ENCODE measurements around the gene EPHB6. TPM values are rescaled to one million over a fixed set of nuclear protein-coding genes. Genes with fewer than 3 reads are reported as not detected.

The EPHB6 gene
- total and polyA plus RNA-seq, 10 of the 15 experiments (the other 5 are each of a cell fraction or from before 2014, with no cell fraction given), result 0.06 to 1.3 (median 0.37) TPM; not detected in 2

GRCh38 chr7:142892951-142893350 lies 38.1 kb downstream of the EPHB6 start:
- intact Hi-C loops (cut with micrococcal nuclease; ENCODE audit: unreplicated experiment) (no loop called here), in situ Hi-C loops (cut with MboI) (no loop called here)
- Histone ChIP-seq H3K9ac (ENCODE audit: control insufficient read depth, insufficient read depth, low read length) (no peak overlapping the region), H3K27ac (ENCODE audit: control insufficient read depth, insufficient read depth) (no peak overlapping the region), H3K4me1 (ENCODE audit: control insufficient read depth, insufficient read depth, low read length) (no peaks in the 10 kb centered on the region), H3K9me3 (replicated peaks; ENCODE audit: control insufficient read depth, insufficient read depth, low read length) (no peaks in the 10 kb centered on the region), H3K4me3 (no peak overlapping the region), H4K20me1 (ENCODE audit: control insufficient read depth, insufficient read depth) (no peaks in the 10 kb centered on the region), H3K4me2 (ENCODE audit: control insufficient read depth, insufficient read depth) (no peak overlapping the region), H3K79me2 (ENCODE audit: control insufficient read depth, insufficient read depth, low read length) (no peaks in the 10 kb centered on the region), H3K27me3 (replicated peaks in 1 of 2; ENCODE audit: control insufficient read depth in 2 of 2, insufficient read depth in 2 of 2, low read length in 1 of 2) (peaks cover 0 to 3% of the 10 kb centered on the region in 2 experiments; a peak in 3 of 4 replicates), H2AFZ (ENCODE audit: control insufficient read depth, low read depth, low read length) (no peak overlapping the region), H3K36me3 (ENCODE audit: control insufficient read depth in 2 of 2, insufficient read depth in 2 of 2, low read length in 1 of 2) (no peaks in the 10 kb centered on the region)
- ChIA-PET RAD21 (ENCODE audit: unreplicated experiment) (no interaction called here), POLR2A (no interaction called here), SMC1A (ENCODE audit: uncharacterized antibody, unreplicated experiment) (no interaction called here), CTCF (interaction anchor here (0.5 to 1.5 kb wide), 3 partner anchors 12 to 239 kb away, joined by 3 read pairs; no protein-coding TSS in a partner anchor)
- no TSS peak for BruUV-seq (replicated peaks)
- FAIRE-seq (no peak), DNase-seq (ENCODE audit: low read depth, low spot score) (no peak), ATAC-seq (no peak)
- WGBS (ENCODE audit: insufficient coverage, insufficient replicate concordance, low lambda C conversion rate, missing lambda C conversion rate), result 20% methylated on average over 5 of the region's 5 CpGs
- TF ChIP-seq JUND (IDR thresholded peaks at IDR 0.05; ENCODE audit: low read depth, low read length) (no peak), YY1 (IDR thresholded peaks at IDR 0.05; ENCODE audit: low read depth, low read length) (no peak), CEBPB (IDR thresholded peaks at IDR 0.05; ENCODE audit: borderline replicate concordance in 1 of 2, low read depth in 2 of 2, low read length in 2 of 2) (no peak), BACH1 (IDR thresholded peaks at IDR 0.05; ENCODE audit: borderline replicate concordance) (no peak), GATAD2B (conservative IDR thresholded peaks at IDR 0.05; ENCODE audit: low read depth) (no peak), RFX5 (IDR thresholded peaks at IDR 0.05; ENCODE audit: low read depth, low read length) (no peak), SPI1 (IDR thresholded peaks at IDR 0.05; ENCODE audit: borderline replicate concordance, insufficient read depth, low read depth, low read length) (no peak), CUX1 (IDR thresholded peaks at IDR 0.05; ENCODE audit: insufficient replicate concordance, low read depth, low read length) (no peak), CHD4 (IDR thresholded peaks at IDR 0.05) (no peak), SREBF1 (IDR thresholded peaks at IDR 0.05; ENCODE audit: low read length) (no peak), ETV6 (conservative IDR thresholded peaks at IDR 0.05 in 1 of 2, IDR thresholded peaks at IDR 0.05 in 1 of 2; ENCODE audit: borderline replicate concordance in 1 of 2, low read depth in 1 of 2) (no peak), NRF1 (conservative IDR thresholded peaks at IDR 0.05; ENCODE audit: low read depth, low read length) (no peak), KDM1A (IDR thresholded peaks at IDR 0.05; ENCODE audit: borderline replicate concordance) (no peak), NFIC (IDR thresholded peaks at IDR 0.05; ENCODE audit: low read depth, low read length) (no peak), REST (IDR thresholded peaks at IDR 0.05; ENCODE audit: low read depth, low read length) (no peak), IRF3 (IDR thresholded peaks at IDR 0.05) (no peak)
